IgD-negative memory B cell (primary cell): ENCODE data around the gene MCOLN1. TPM values are rescaled to one million over a fixed set of nuclear protein-coding genes. Genes with fewer than 3 reads are reported as not detected.

Experiments
- H3K27ac Mint-ChIP-seq, 3 donors: one replicate each; pipeline ENCODE4 v1.8.0; 2020 to 2022; ENCODE audit warnings: mild to moderate bottlenecking in 3 of 3, mixed read lengths in 3 of 3, moderate library complexity in 1 of 3
- H3K27me3 Mint-ChIP-seq: one replicate; pipeline ENCODE4 v1.8.0; 2021; ENCODE audit warnings: mixed read lengths
- H3K36me3 Mint-ChIP-seq: one replicate; pipeline ENCODE4 v1.8.0; 2020; ENCODE audit warnings: mild to moderate bottlenecking, mixed read lengths
- H3K4me1 Mint-ChIP-seq, 3 donors: one replicate each; pipeline ENCODE4 v1.8.0; 2020 to 2022; ENCODE audit warnings: mixed read lengths in 3 of 3, mild to moderate bottlenecking in 1 of 3
- H3K4me3 Mint-ChIP-seq, 4 donors: one replicate each; pipeline ENCODE4 v1.8.0; 2020 to 2022; ENCODE audit warnings: mild to moderate bottlenecking in 4 of 4, mixed read lengths in 4 of 4, moderate library complexity in 3 of 4
- H3K9me3 Mint-ChIP-seq, 3 donors: one replicate each; pipeline ENCODE4 v1.8.0; 2020 to 2021; ENCODE audit warnings: mixed read lengths in 3 of 3, mild to moderate bottlenecking in 1 of 3
- polyA plus RNA-seq: library from polyadenylated mRNA; unstranded; fragments of 300-500 nt; fragmentation: Illumina TruSeq; gene quantifications from one replicate; pipeline ENCODE4 v1.2.3, GENCODE V29; 2021

Gene MCOLN1
- polyA plus RNA-seq, 1 donor from 2014 or later = 5.2 TPM

GRCh38 chr19:7489609-7490044 lies 32.8 kb upstream of the MCOLN1 start:
- Mint-ChIP-seq H3K27ac (peak overlapping the region; percentile 21 to 96 (median 91)), H3K4me3 (peak overlapping the region; percentile 77 to 92 (median 87)), H3K9me3 (no peaks in the 10 kb centered on the region), H3K36me3 (no peaks in the 10 kb centered on the region), H3K4me1 (peaks cover 2 to 8% (median 5%) of the 10 kb centered on the region in 3 donors), H3K27me3 (peaks cover 2% of the 10 kb centered on the region)

GRCh38 chr19:7492142-7492541 lies 30.3 kb upstream of the MCOLN1 start:
- no peak overlapping the region for H3K4me3 Mint-ChIP-seq
- peak overlapping the region in 1 of 3 donors; percentile 73 for H3K27ac Mint-ChIP-seq
- H3K36me3 Mint-ChIP-seq = no peaks in the 10 kb centered on the region
- H3K27me3 Mint-ChIP-seq = peaks cover 6% of the 10 kb centered on the region
- H3K9me3 Mint-ChIP-seq = no peaks in the 10 kb centered on the region
- H3K4me1 Mint-ChIP-seq = peaks cover 2 to 8% (median 7%) of the 10 kb centered on the region in 3 donors

GRCh38 chr19:7492558-7492957 lies 29.9 kb upstream of the MCOLN1 start:
- Mint-ChIP-seq H3K36me3 (no peaks in the 10 kb centered on the region), H3K4me1 (peaks cover 3 to 8% (median 7%) of the 10 kb centered on the region in 3 donors), H3K9me3 (no peaks in the 10 kb centered on the region), H3K4me3 (peak overlapping the region in 1 of 4 donors; percentile 42), H3K27me3 (peaks cover 6% of the 10 kb centered on the region), H3K27ac (peak overlapping the region in 1 of 3 donors; percentile 73)

- Mint-ChIP-seq H3K4me3 (peak overlapping the region in 1 of 4 donors; percentile 25), H3K27ac (peak overlapping the region in 1 of 3 donors; percentile 42), H3K4me1 (peaks cover 1 to 6% (median 2%) of the 10 kb centered on the region in 3 donors), H3K36me3 (no peaks in the 10 kb centered on the region), H3K9me3 (peaks cover 0 to 2% (median 0%) of the 10 kb centered on the region in 3 donors), H3K27me3 (peaks cover 15% of the 10 kb centered on the region)
Observed at GRCh38 chr19:7494416-7495098, 27.9 kb upstream of the MCOLN1 start.

GRCh38 chr19:7497292-7497691 lies 25.1 kb upstream of the MCOLN1 start:
- Mint-ChIP-seq H3K4me3 (peak overlapping the region in 1 of 4 donors; percentile 30), H3K36me3 (no peaks in the 10 kb centered on the region), H3K27ac (peak overlapping the region in 1 of 3 donors; percentile 55)

GRCh38 chr19:7500811-7501450 lies 21.5 kb upstream of the MCOLN1 start:
- H3K27me3 Mint-ChIP-seq = peaks cover 38% of the 10 kb centered on the region
- H3K9me3 Mint-ChIP-seq = peaks cover 0 to 2% (median 0%) of the 10 kb centered on the region in 3 donors
- peaks cover 0 to 4% (median 4%) of the 10 kb centered on the region in 3 donors for H3K4me1 Mint-ChIP-seq
- H3K36me3 Mint-ChIP-seq = no peaks in the 10 kb centered on the region
- H3K4me3 Mint-ChIP-seq = peak overlapping the region in 2 of 4 donors; percentile 16 to 70
- H3K27ac Mint-ChIP-seq = no peak overlapping the region

More at GRCh38 chr19:7497292-7497691, 25.1 kb upstream of the MCOLN1 start:
- H3K9me3 Mint-ChIP-seq = peaks cover 0 to 2% (median 0%) of the 10 kb centered on the region in 3 donors
- peaks cover 0 to 6% (median 2%) of the 10 kb centered on the region in 3 donors for H3K4me1 Mint-ChIP-seq
- peaks cover 24% of the 10 kb centered on the region for H3K27me3 Mint-ChIP-seq

GRCh38 chr19:7502552-7502951 lies 19.9 kb upstream of the MCOLN1 start:
- Mint-ChIP-seq H3K27me3 (peaks cover 43% of the 10 kb centered on the region), H3K9me3 (peaks cover 0 to 2% (median 0%) of the 10 kb centered on the region in 3 donors), H3K4me1 (peaks cover 0 to 3% (median 2%) of the 10 kb centered on the region in 3 donors), H3K36me3 (no peaks in the 10 kb centered on the region), H3K27ac (no peak overlapping the region), H3K4me3 (no peak overlapping the region)

- no peak overlapping the region for H3K4me3 Mint-ChIP-seq
- peaks cover 39% of the 10 kb centered on the region for H3K27me3 Mint-ChIP-seq
- H3K27ac Mint-ChIP-seq = no peak overlapping the region
- H3K9me3 Mint-ChIP-seq = no peaks in the 10 kb centered on the region
- peaks cover 0 to 2% (median 0%) of the 10 kb centered on the region in 3 donors for H3K4me1 Mint-ChIP-seq
- no peaks in the 10 kb centered on the region for H3K36me3 Mint-ChIP-seq
Observed at GRCh38 chr19:7504684-7505083, 17.7 kb upstream of the MCOLN1 start.

GRCh38 chr19:7505288-7505681 lies 17.1 kb upstream of the MCOLN1 start:
- Mint-ChIP-seq H3K27ac (peak overlapping the region in 2 of 3 donors; percentile 42 to 69), H3K9me3 (no peaks in the 10 kb centered on the region), H3K36me3 (no peaks in the 10 kb centered on the region), H3K4me1 (peaks cover 0 to 2% (median 0%) of the 10 kb centered on the region in 3 donors), H3K27me3 (peaks cover 39% of the 10 kb centered on the region), H3K4me3 (peak overlapping the region in 3 of 4 donors; percentile 8 to 77 (median 14))

- H3K4me1 Mint-ChIP-seq = peaks cover 0 to 2% (median 0%) of the 10 kb centered on the region in 3 donors
Observed at GRCh38 chr19:7505682-7506384, 16.6 kb upstream of the MCOLN1 start.

GRCh38 chr19:7506385-7507328 lies 15.8 kb upstream of the MCOLN1 start:
- no peaks in the 10 kb centered on the region for H3K9me3 Mint-ChIP-seq
- peaks cover 33% of the 10 kb centered on the region for H3K27me3 Mint-ChIP-seq
- H3K4me1 Mint-ChIP-seq = peaks cover 0 to 2% (median 0%) of the 10 kb centered on the region in 3 donors
- peak overlapping the region in 1 of 4 donors; percentile 65 for H3K4me3 Mint-ChIP-seq
- no peak overlapping the region for H3K27ac Mint-ChIP-seq
- H3K36me3 Mint-ChIP-seq = no peaks in the 10 kb centered on the region

More at GRCh38 chr19:7505682-7506384, 16.6 kb upstream of the MCOLN1 start:
- Mint-ChIP-seq H3K27ac (peak overlapping the region in 2 of 3 donors; percentile 42 to 69), H3K36me3 (no peaks in the 10 kb centered on the region), H3K27me3 (peaks cover 37% of the 10 kb centered on the region), H3K4me3 (peak overlapping the region in 3 of 4 donors; percentile 8 to 77 (median 14)), H3K9me3 (no peaks in the 10 kb centered on the region)

GRCh38 chr19:7507884-7508283 lies 14.5 kb upstream of the MCOLN1 start:
- Mint-ChIP-seq H3K4me1 (peaks cover 0 to 2% (median 0%) of the 10 kb centered on the region in 3 donors), H3K27me3 (peaks cover 26% of the 10 kb centered on the region)

GRCh38 chr19:7509625-7510024 lies 12.8 kb upstream of the MCOLN1 start:
- no peak overlapping the region for H3K4me3 Mint-ChIP-seq
- no peaks in the 10 kb centered on the region for H3K36me3 Mint-ChIP-seq
- no peak overlapping the region for H3K27ac Mint-ChIP-seq
- peaks cover 25% of the 10 kb centered on the region for H3K27me3 Mint-ChIP-seq
- H3K9me3 Mint-ChIP-seq = no peaks in the 10 kb centered on the region
- H3K4me1 Mint-ChIP-seq = peaks cover 0 to 2% (median 0%) of the 10 kb centered on the region in 3 donors

More at GRCh38 chr19:7507884-7508283, 14.5 kb upstream of the MCOLN1 start:
- H3K36me3 Mint-ChIP-seq = no peaks in the 10 kb centered on the region
- H3K27ac Mint-ChIP-seq = no peak overlapping the region
- H3K9me3 Mint-ChIP-seq = no peaks in the 10 kb centered on the region
- H3K4me3 Mint-ChIP-seq = no peak overlapping the region

GRCh38 chr19:7512400-7512851 lies 10.0 kb upstream of the MCOLN1 start:
- Mint-ChIP-seq H3K27me3 (peaks cover 17% of the 10 kb centered on the region), H3K4me3 (peak overlapping the region in 1 of 4 donors; percentile 39), H3K36me3 (no peaks in the 10 kb centered on the region), H3K4me1 (peaks cover 0 to 7% (median 3%) of the 10 kb centered on the region in 3 donors), H3K27ac (no peak overlapping the region), H3K9me3 (no peaks in the 10 kb centered on the region)
